Coronary artery (tissue), 2 donors: ENCODE data around the gene NSG1.

Experiments
- DNase-seq: peaks from one replicate; pipeline ENCODE4 v3.0.0-alpha.2; 2017; ENCODE audit warnings: low spot score
- H3K27ac ChIP-seq, 2 donors: fragments of 200-600 bp; sonication (generic); one replicate each; pipeline ENCODE4 v1.5.1; 2016 to 2019
- H3K4me3 ChIP-seq: fragments of 200-600 bp; sonication (generic); 2 replicates; pipeline ENCODE4 v1.5.1; 2016; ENCODE audit warnings: mild to moderate bottlenecking, moderate library complexity
- CTCF ChIP-seq: fragments of 200-600 bp; sonication (generic); IDR thresholded peaks from one replicate; pipeline ENCODE4 v1.5.1; 2019; ENCODE audit warnings: antibody characterized with exemption

NSG1 gene

GRCh38 chr4:4426511-4427120 is 39.7 kb downstream of the NSG1 start:
- no peak for TF ChIP-seq CTCF
- no peak overlapping the region for H3K27ac ChIP-seq
- H3K4me3 ChIP-seq: no peak overlapping the region
- no peak for DNase-seq

GRCh38 chr4:4427121-4427870 is 40.4 kb downstream of the NSG1 start:
- Histone ChIP-seq H3K4me3 (no peak overlapping the region), H3K27ac (no peak overlapping the region)
- no peak for DNase-seq
- no peak for TF ChIP-seq CTCF

GRCh38 chr4:4427886-4428285 is 41.0 kb downstream of the NSG1 start:
- TF ChIP-seq CTCF: no peak
- H3K27ac ChIP-seq: no peak overlapping the region
- DNase-seq: no peak

DNA sequence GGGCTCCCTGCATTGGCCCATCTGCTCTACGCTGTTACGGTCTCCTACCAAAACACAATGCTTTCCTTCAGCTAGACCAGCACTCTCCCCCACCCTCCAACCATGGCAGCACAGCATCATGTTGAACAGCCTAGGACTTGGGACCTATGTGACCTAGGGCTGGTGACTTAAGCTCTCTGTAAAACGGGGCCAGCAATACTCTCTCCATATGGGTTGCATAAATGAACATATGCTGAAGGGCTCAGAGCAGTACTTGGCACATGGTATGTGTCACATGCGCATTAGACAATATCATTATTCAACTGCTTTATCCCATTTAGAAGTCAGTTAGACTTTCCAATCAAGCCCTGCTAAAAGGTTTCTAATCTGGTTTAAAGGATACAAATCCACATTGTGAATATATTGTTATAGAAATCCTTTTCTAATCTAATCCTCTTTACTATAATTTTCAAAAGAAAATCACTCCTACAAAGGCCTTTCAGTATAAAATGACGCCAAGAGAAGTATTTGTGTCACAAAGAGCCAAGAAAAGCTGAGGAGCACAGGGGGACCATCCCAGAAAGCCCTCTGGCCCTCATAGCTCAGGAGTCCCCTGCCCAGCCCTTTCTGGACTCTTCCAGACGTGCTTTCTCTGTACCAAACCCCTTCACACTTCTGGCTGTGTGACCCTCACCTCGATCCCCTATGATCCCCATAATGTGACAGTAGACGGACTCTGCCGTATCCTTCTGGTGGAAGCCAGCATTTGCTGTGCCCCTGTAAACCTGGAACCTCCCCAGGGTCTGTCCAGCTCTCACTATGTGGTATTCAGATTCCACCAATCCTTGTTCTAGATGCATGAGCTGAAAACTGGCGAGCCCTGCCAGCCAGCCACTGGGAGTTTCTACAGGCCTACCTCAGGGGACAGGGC is 42.3 kb downstream of the NSG1 start:
- Histone ChIP-seq H3K4me3 (no peak overlapping the region), H3K27ac (no peak overlapping the region)
- TF ChIP-seq CTCF: no peak
- DNase-seq: no peak

More at GRCh38 chr4:4427886-4428285, 41.0 kb downstream of the NSG1 start:
- H3K4me3 ChIP-seq: no peak overlapping the region

DNA sequence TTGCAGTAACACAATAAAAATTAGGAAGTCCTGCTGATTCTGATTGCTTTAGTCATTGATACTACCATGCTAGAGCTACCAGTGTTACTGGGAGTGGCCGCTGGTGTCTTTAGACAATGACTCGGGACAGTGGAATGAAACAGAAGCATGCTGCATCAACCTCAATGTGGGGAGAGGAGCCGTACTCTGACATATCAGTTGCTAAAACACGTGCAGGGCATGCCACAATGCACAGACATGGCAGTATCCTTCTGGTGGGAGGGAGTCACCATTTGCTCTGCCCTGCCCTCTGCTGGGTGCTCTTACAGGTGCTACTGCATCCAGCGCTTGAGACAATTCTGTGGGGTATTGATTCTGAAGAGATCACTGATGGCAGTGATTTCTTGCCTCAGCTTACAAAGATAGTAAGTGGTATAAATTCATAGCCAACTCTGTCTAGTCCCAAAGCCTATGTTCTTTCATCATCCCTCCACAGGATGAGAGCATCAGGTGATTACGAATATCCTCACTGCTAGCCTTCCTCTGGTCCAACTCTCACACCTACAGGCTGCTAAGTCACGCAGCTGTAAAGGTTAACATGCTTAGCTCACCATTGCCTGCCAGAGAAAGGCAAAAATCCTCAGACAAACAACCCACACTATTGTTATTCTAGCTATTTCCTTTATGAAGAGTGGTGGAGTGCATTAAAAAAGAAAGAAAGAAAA is 43.7 kb downstream of the NSG1 start:
- no peak for TF ChIP-seq CTCF
- no peak overlapping the region for H3K27ac ChIP-seq
- DNase-seq: no peak
- H3K4me3 ChIP-seq: no peak overlapping the region

DNA sequence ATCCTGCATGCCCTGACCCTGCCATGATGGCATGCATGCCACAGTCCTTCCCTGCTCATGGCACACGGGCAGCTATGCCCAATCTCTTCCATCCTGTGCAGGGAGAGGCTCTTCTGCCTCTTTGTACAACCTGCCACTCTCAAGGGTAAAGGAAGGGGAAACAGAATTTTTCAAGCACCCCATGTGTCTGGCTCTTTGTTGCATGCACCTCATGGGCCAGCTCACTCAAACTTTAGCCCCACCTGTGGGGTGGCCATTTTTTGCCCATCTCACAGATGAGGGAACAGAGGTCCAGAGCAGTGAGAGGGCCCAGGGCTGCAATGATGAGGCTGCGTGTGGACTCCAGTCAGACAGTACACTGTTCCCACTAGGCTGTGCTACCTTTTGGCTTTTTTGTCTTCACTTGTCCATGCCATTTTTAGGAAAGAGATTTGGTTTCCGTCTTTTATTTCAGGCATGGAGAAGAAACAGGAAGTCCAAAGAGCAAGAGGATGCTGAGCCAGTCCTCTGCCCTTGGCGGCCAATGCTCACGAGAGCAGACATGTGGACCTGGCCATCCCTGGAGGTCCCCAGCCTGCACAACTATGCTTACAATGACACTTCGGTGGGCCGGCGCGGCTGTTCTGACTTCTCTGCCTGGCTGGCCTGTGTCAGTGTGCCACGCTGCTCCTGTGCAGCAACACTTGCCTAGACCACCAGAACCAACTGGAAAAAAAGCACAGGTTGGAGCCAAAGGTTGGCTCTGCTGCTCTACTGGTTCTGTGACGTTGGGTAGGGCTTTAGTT is 45.6 kb downstream of the NSG1 start:
- DNase-seq: no peak
- Histone ChIP-seq H3K4me3 (no peak overlapping the region), H3K27ac (no peak overlapping the region)
- no peak for TF ChIP-seq CTCF
